Ishikawa (cell line): ENCODE measurements around the gene IFIT1B.

ENCODE experiments used
- CEBPB ChIP-seq: IDR thresholded peaks from 2 replicates; pipeline ENCODE4 v1.6.1; 2012
- EGR1 ChIP-seq: IDR thresholded peaks from 2 replicates; pipeline ENCODE4 v1.6.1; 2012
- EP300 ChIP-seq: IDR thresholded peaks from 2 replicates; pipeline ENCODE4 v1.6.1; 2012; ENCODE audit warnings: borderline replicate concordance
- FOXM1 ChIP-seq: IDR thresholded peaks from 2 replicates; pipeline ENCODE4 v1.6.1; 2012; ENCODE audit warnings: low read depth, borderline replicate concordance
- NFIC ChIP-seq: IDR thresholded peaks from 2 replicates; pipeline ENCODE4 v1.6.1; 2012
- RAD21 ChIP-seq: IDR thresholded peaks from 2 replicates; pipeline ENCODE4 v1.6.1; 2012; ENCODE audit warnings: low read depth
- REST ChIP-seq: IDR thresholded peaks from 2 replicates; pipeline ENCODE4 v1.6.1; 2012; ENCODE audit warnings: low read depth, mild to moderate bottlenecking
- TAF1 ChIP-seq: IDR thresholded peaks from 2 replicates; pipeline ENCODE4 v1.6.1; 2012; ENCODE audit warnings: low read depth, mild to moderate bottlenecking
- TCF12 ChIP-seq: IDR thresholded peaks from 2 replicates; pipeline ENCODE4 v1.6.1; 2012; ENCODE audit warnings: low read depth
- TEAD4 ChIP-seq: IDR thresholded peaks from 2 replicates; pipeline ENCODE4 v1.6.1; 2012
- TF ChIP-seq, protein P1 (sequence below): IDR thresholded peaks from 2 replicates; pipeline ENCODE4 v1.6.1; 2012

DNA sequence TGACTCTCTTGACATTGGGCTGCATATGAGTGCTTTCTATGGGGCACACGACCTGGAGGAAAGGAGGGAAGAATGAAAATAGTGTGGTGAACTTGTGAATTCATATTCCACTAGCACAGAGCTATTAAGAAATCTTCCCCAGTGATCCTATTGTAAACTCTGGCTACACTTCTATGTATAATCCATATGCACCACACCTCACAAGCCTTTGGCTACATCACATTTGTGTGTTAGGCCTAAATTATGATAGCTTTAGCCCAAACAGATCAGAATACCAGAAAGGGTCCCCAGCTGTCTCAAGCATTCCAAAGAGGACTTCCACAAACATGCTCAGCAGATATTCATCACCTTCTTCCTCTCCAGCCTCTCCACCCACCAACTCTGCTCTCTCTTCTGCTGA, 9.7 kb upstream of the IFIT1B start:
- TF ChIP-seq NFIC (no peak), TCF12 (no peak), CEBPB (no peak), EGR1 (no peak), EP300 (no peak), RAD21 (no peak), REST (no peak), TAF1 (no peak), TEAD4 (no peak), FOXM1 (no peak)
- TF ChIP-seq, protein P1, sequence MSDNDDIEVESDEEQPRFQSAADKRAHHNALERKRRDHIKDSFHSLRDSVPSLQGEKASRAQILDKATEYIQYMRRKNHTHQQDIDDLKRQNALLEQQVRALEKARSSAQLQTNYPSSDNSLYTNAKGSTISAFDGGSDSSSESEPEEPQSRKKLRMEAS, result no peak
